K562 (cell line): ENCODE data around the gene MSRB2. TPM values are rescaled to one million over a fixed set of nuclear protein-coding genes. Genes with fewer than 3 reads are reported as not detected.

Source experiments
- ATAC-seq: fragments of 200-7000 bp; cut with Tn5 transposase; 3 replicates; pipeline ENCODE4 v1.9.1; 2020; ENCODE audit warnings: moderate library complexity
- BruUV-seq: library from RNA; stranded (reverse); fragments of 400-500 nt; replicated peaks from 2 replicates; lab custom pipeline; 2021; lab: Mats Ljungman, UMichigan
- CTCF ChIA-PET: fragments of 300-600 bp; formaldehyde crosslinking; extraction: SDS; loops from one replicate; lab custom pipeline; 2021; ENCODE audit warnings: low intra/inter-chr PET ratio; lab: Yijun Ruan, JAX
- POLR2A ChIA-PET: fragments of 300-600, 350-650 bp; sonication (Branson Sonifier 250); formaldehyde crosslinking; extraction: SDS; loops from one replicate; lab custom pipeline; 2021; ENCODE audit warnings: antibody characterized with exemption, inconsistent platforms; lab: Yijun Ruan, JAX
- DNase-seq, 4 experiments: peaks; one replicate each; pipeline versions ENCODE4 v3.0.0 to v3.0.0-alpha.2; 2011 to 2018; ENCODE audit warnings: low spot score in 3 of 4, mixed read lengths in 3 of 4; ENCODE audit errors: extremely low read depth in 1 of 4
- FAIRE-seq: peaks from 2 replicates; lab custom pipeline; 2011; peaks lifted over from hg19 to GRCh38; lab: Jason Lieb, UNC
- H2AFZ ChIP-seq: 2 replicates; pipeline ENCODE4 v1.6.0; 2011; ENCODE audit warnings: low read depth, low read length, control low read depth, inconsistent platforms
- H3K27ac ChIP-seq: fragments of 200-600 bp; 3 replicates; pipeline ENCODE4 v1.8.0; 2011; ENCODE audit warnings: low read depth, mild to moderate bottlenecking, control low read depth, inconsistent platforms, low read length, moderate library complexity, mixed read lengths; ENCODE audit errors: extremely low read depth
- H3K27me3 ChIP-seq, 2 experiments: fragments of 300-600 bp in 1 of 2; 2 replicates in 1 of 2; 3 replicates in 1 of 2; pipeline versions ENCODE4 v1.6.0 to v1.8.0; 2011; ENCODE audit warnings: inconsistent platforms in 2 of 2, low read length in 2 of 2, mild to moderate bottlenecking in 1 of 2, mixed read lengths in 1 of 2, moderate library complexity in 1 of 2; ENCODE audit not compliant: control insufficient read depth in 2 of 2, insufficient read depth in 2 of 2
- H3K36me3 ChIP-seq: fragments of 300-600 bp; 3 replicates; pipeline ENCODE4 v1.8.0; 2011; ENCODE audit warnings: mild to moderate bottlenecking, low read length, inconsistent platforms; ENCODE audit not compliant: control insufficient read depth, insufficient read depth
- H3K4me1 ChIP-seq, 2 experiments: fragments of 200-600 bp in 1 of 2; replicated peaks in 1 of 2; 2 replicates in 1 of 2; 3 replicates in 1 of 2; pipeline versions ENCODE4 v1.5.1 to v1.8.0; 2011; ENCODE audit warnings: inconsistent platforms in 2 of 2, low read length in 2 of 2, mild to moderate bottlenecking in 1 of 2, mixed read lengths in 1 of 2, moderate library complexity in 1 of 2; ENCODE audit not compliant: control insufficient read depth in 2 of 2, insufficient read depth in 2 of 2
- H3K4me2 ChIP-seq: 2 replicates; pipeline ENCODE4 v1.6.1; 2011; ENCODE audit warnings: low read length, control low read depth, inconsistent platforms, mixed read lengths; ENCODE audit not compliant: insufficient read depth
- H3K4me3 ChIP-seq: fragments of 200-600 bp; sonication (generic), shearing (Covaris generic); 2 replicates; pipeline ENCODE4 v1.5.1; 2016; ENCODE audit warnings: control low read depth, inconsistent platforms
- H3K79me2 ChIP-seq: fragments of 200-600 bp; 3 replicates; pipeline ENCODE4 v1.8.0; 2011; ENCODE audit warnings: low read length, inconsistent platforms; ENCODE audit not compliant: control insufficient read depth, insufficient read depth
- H3K9ac ChIP-seq, 2 experiments: 2 replicates each; pipeline versions ENCODE4 v1.6.0 to v1.6.1; 2011; ENCODE audit warnings: low read depth in 2 of 2, low read length in 2 of 2, control low read depth in 1 of 2, inconsistent platforms in 1 of 2, mild to moderate bottlenecking in 1 of 2, mixed read lengths in 1 of 2; ENCODE audit not compliant: insufficient read depth in 1 of 2
- H3K9me1 ChIP-seq: one replicate; pipeline ENCODE4 v1.6.0; 2011; ENCODE audit warnings: inconsistent platforms, mild to moderate bottlenecking, low read length, moderate library complexity; ENCODE audit not compliant: control insufficient read depth, insufficient read depth
- H3K9me3 ChIP-seq: replicated peaks from 2 replicates; pipeline ENCODE4 v1.5.1; 2011; ENCODE audit warnings: low read depth, low read length, inconsistent platforms; ENCODE audit not compliant: control insufficient read depth, insufficient read depth
- H4K20me1 ChIP-seq: replicated peaks from 2 replicates; pipeline ENCODE4 v1.6.1; 2011; ENCODE audit warnings: low read length, inconsistent platforms, mixed read lengths; ENCODE audit not compliant: control insufficient read depth, insufficient read depth
- BRD9 ChIP-seq: fragments of 450-650 bp; IDR thresholded peaks from 2 replicates; pipeline ENCODE4 v1.6.1; 2018; ENCODE audit warnings: low read depth; ENCODE audit not compliant: partially characterized antibody
- CBFA2T3 ChIP-seq: fragments of 450-650 bp; IDR thresholded peaks from 2 replicates; pipeline ENCODE4 v1.6.1; 2017
- CGGBP1 ChIP-seq: fragments of 250-450 bp; sonication (Bioruptor Pico); IDR thresholded peaks from 2 replicates; pipeline ENCODE4 v1.9.0; 2021; ENCODE audit warnings: mild to moderate bottlenecking
- CREB5 ChIP-seq: fragments of 250-450 bp; sonication (Bioruptor Pico); IDR thresholded peaks from 2 replicates; pipeline ENCODE4 v1.5.0; 2020; ENCODE audit warnings: mild to moderate bottlenecking
- HEY1 ChIP-seq: fragments of 250-450 bp; sonication (Bioruptor Pico); IDR thresholded peaks from 2 replicates; pipeline ENCODE4 v1.5.0; 2020; ENCODE audit warnings: mild to moderate bottlenecking, moderate library complexity, borderline replicate concordance
- HSF4 ChIP-seq: fragments of 250-450 bp; sonication (Bioruptor Pico); IDR thresholded peaks from 2 replicates; pipeline ENCODE4 v2.1.2; 2022; ENCODE audit warnings: mild to moderate bottlenecking, moderate library complexity, borderline replicate concordance
- ILF3 ChIP-seq: fragments of 450-650 bp; IDR thresholded peaks from 2 replicates; pipeline ENCODE4 v1.6.1; 2018; ENCODE audit warnings: antibody characterized with exemption, mild to moderate bottlenecking, moderate library complexity, borderline replicate concordance
- LARP7 ChIP-seq: fragments of 450-650 bp; IDR thresholded peaks from 2 replicates; pipeline ENCODE4 v1.6.1; 2016
- LEF1 ChIP-seq: fragments of 450-650 bp; IDR thresholded peaks from 2 replicates; pipeline ENCODE4 v1.6.1; 2016; ENCODE audit warnings: mild to moderate bottlenecking
- MXD1 ChIP-seq: fragments of 250-450 bp; sonication (Bioruptor Pico); IDR thresholded peaks from 2 replicates; pipeline ENCODE4 v1.8.0; 2021; ENCODE audit warnings: borderline replicate concordance, mild to moderate bottlenecking, moderate library complexity; ENCODE audit not compliant: poor library complexity, severe bottlenecking
- RBBP5 ChIP-seq: fragments of 200-600 bp; sonication (generic); IDR thresholded peaks from 2 replicates; pipeline ENCODE4 v1.6.1; 2012; ENCODE audit warnings: borderline replicate concordance, mild to moderate bottlenecking, low read length, control low read depth, inconsistent platforms; ENCODE audit not compliant: insufficient read depth, poor library complexity, severe bottlenecking
- SMARCA4 ChIP-seq: fragments of 450-650 bp; IDR thresholded peaks from 2 replicates; pipeline ENCODE4 v1.6.1; 2016
- SMARCC2 ChIP-seq: fragments of 450-650 bp; IDR thresholded peaks from 2 replicates; pipeline ENCODE4 v1.6.1; 2017; ENCODE audit warnings: antibody characterized with exemption, moderate library complexity, mild to moderate bottlenecking, low read depth
- SP2 ChIP-seq: IDR thresholded peaks from 2 replicates; pipeline ENCODE4 v1.6.1; 2011; ENCODE audit warnings: mild to moderate bottlenecking, low read depth, low read length, moderate library complexity; ENCODE audit not compliant: poor library complexity, severe bottlenecking; ENCODE audit errors: extremely low read depth
- ZFP1 ChIP-seq: fragments of 450-650 bp; formaldehyde crosslinking; IDR thresholded peaks from 2 replicates; pipeline ENCODE4 v1.4.0; 2020; ENCODE audit warnings: mild to moderate bottlenecking, mixed read lengths
- ZNF24 ChIP-seq: fragments of 450-650 bp; IDR thresholded peaks from 2 replicates; pipeline ENCODE4 v1.6.1; 2016
- ZNF274 ChIP-seq: IDR thresholded peaks from 2 replicates; pipeline ENCODE4 v1.6.1; 2011; ENCODE audit warnings: low read depth, mild to moderate bottlenecking, low read length, moderate library complexity, borderline replicate concordance
- ZNF699 ChIP-seq: fragments of 250-450 bp; sonication (Bioruptor Pico); IDR thresholded peaks from 2 replicates; pipeline ENCODE4 v1.8.0; 2021; ENCODE audit warnings: mild to moderate bottlenecking, moderate library complexity; ENCODE audit not compliant: insufficient replicate concordance
- ZNF77 ChIP-seq: fragments of 250-450 bp; sonication (Bioruptor Pico); IDR thresholded peaks from 2 replicates; pipeline ENCODE4 v1.5.0; 2020
- WGBS: fragments of 100-300 bp; shearing (Covaris generic); methylation state at CpG from one replicate; pipeline ENCODE4 v1.1.6; 2016; ENCODE audit warnings: low coverage, mixed read lengths; ENCODE audit not compliant: insufficient coverage; ENCODE audit errors: missing lambda C conversion rate; 5-methylcytosine and 5-hydroxymethylcytosine counted together
- in situ Hi-C: fragments of 300-500 bp; cut with MboI; formaldehyde crosslinking; loops from 4 replicates; pipeline ENCODE4 v1.15.0; 2018; ENCODE audit warnings: inconsistent platforms, mixed read lengths
- intact Hi-C: fragments of 100-400 bp; cut with micrococcal nuclease; formaldehyde crosslinking; loops from 2 replicates; pipeline ENCODE4 v1.14.2; 2022
- polyA plus RNA-seq, 8 experiments: library from polyadenylated mRNA; depleted of rRNA in 4 of 8; stranded (reverse) in 5 of 8; unstranded in 3 of 8; fragments of >200 nt; fragmentation: Nextera tagmentation in 2 of 8; fragmentation: Illumina TruSeq in 1 of 8; extraction: Ambion mirVana in 2 of 8; extraction: Trizol in 1 of 8; gene quantifications; 2 replicates each; pipeline versions ENCODE4 v1.2.1 to v1.2.3, GENCODE V29; 2011 to 2014; ENCODE audit warnings: inconsistent platforms in 1 of 8, missing spikeins in 1 of 8
- total RNA-seq, 7 experiments: library from RNA; depleted of rRNA in 6 of 7; stranded (reverse); fragments of >200 nt in 6 of 7; fragmentation: Illumina TruSeq in 2 of 7; extraction: Trizol in 2 of 7; gene quantifications; 2 replicates each; pipeline versions ENCODE4 v1.2.1 to v1.2.3, GENCODE V29; 2011 to 2021; ENCODE audit warnings: low replicate concordance in 1 of 7

MSRB2 gene
- total and polyA plus RNA-seq, 9 of the 15 experiments (the other 6 are each of a cell fraction or from before 2014, with no cell fraction given), result 1.5 to 22.3 (median 5.9) TPM

- in situ Hi-C loops, result no loop called here
- no peak overlapping the region for H3K27ac ChIP-seq
- intact Hi-C loops, result loop anchor here (5.0 kb wide), 1 partner anchor 64 kb away; no protein-coding TSS in a partner anchor
- no peaks in the 10 kb centered on the region for H3K9me3 ChIP-seq
- POLR2A ChIA-PET, result interaction anchor here (0.6 to 1.3 kb wide), 3 partner anchors 11 to 1389 kb away, joined by 3 to 4 read pairs (median 3); no protein-coding TSS in a partner anchor
- H3K4me2 ChIP-seq, result peak overlapping the region; percentile 66
- 0 out of 4 replicates have a peak overlapping the region, but pooled peaks of 1 of the 2 experiments have one; percentile 31 for H3K9ac ChIP-seq
- no peaks in the 10 kb centered on the region for H4K20me1 ChIP-seq
- TF ChIP-seq ZNF699, result no peak
- TF ChIP-seq ZFP1, result no peak
- no peak for TF ChIP-seq SMARCC2
- no peak for TF ChIP-seq HSF4
- no peak for TF ChIP-seq MXD1 (CRISPR knock-in tag)
- TF ChIP-seq CBFA2T3, result no peak
- TF ChIP-seq LEF1, result no peak
- TF ChIP-seq SP2, result no peak
- no peak for TF ChIP-seq ZNF24
- no peak for TF ChIP-seq ILF3
- TF ChIP-seq RBBP5, result no peak
- no peak for TF ChIP-seq ZNF274
- no peak for TF ChIP-seq BRD9
- no peak for TF ChIP-seq SMARCA4
- no peak for TF ChIP-seq ZNF77 (CRISPR knock-in tag)
- TF ChIP-seq HEY1 (CRISPR knock-in tag), result no peak
- TF ChIP-seq LARP7, result no peak
- TF ChIP-seq CREB5 (CRISPR knock-in tag), result no peak
- TF ChIP-seq CGGBP1 (CRISPR knock-in tag), result no peak
- TF ChIP-seq, all 486 proteins: peak for 0
- WGBS, result 3% methylated on average over 9 of the region's 9 CpGs
- H3K79me2 ChIP-seq, result no peaks in the 10 kb centered on the region
- CTCF ChIA-PET, result no interaction called here
- BruUV-seq, result no TSS peak
- H3K4me1 ChIP-seq, result peaks cover 0 to 4% of the 10 kb centered on the region in 2 experiments; a peak in 2 of 5 replicates
- ATAC-seq (no peak), FAIRE-seq (no peak), DNase-seq (no peak)
- H3K36me3 ChIP-seq, result no peaks in the 10 kb centered on the region
- H3K27me3 ChIP-seq, result peaks cover 12 to 35% of the 10 kb centered on the region in 2 experiments; a peak in 4 of 5 replicates
- no peaks in the 10 kb centered on the region for H3K9me1 ChIP-seq
- H2AFZ ChIP-seq, result peak overlapping the region; percentile 56
- no peak overlapping the region for H3K4me3 ChIP-seq
These were observed 50.9 kb downstream of the MSRB2 start for GRCh38 chr10:23146258-23146657.
